Anterior cingulate cortex (tissue), 58 donors: ENCODE results near the gene LRRC36.

ENCODE experiments used
- DNase-seq, 58 donors: peaks; one replicate each; lab custom pipeline; 2025; lab: John Stamatoyannopoulos, UW

Gene LRRC36

GRCh38 chr16:67294171-67294757 is 32.4 kb upstream of the LRRC36 start:
- no peak for DNase-seq

- no peak for DNase-seq
Observed at GRCh38 chr16:67294938-67295361, 31.7 kb upstream of the LRRC36 start.

DNA sequence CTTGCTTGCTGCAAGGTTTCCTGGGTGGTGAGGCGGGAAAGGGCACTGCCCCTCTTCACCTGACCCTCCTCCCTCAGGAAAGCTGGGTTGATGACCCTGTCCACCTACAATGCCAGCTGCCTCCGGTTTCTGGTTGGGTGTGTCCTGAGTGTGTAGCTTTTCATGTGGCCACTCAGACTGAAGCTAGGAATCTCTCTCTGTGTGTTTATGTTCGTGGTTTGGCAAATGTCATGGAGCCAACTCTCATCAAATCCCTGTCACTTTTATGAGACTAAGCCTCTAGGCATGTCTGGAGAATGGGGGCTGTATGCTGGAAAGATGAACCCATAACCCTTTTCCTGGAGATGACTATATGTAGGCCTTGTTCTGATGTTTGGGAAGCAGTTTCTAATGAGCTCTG is 30.2 kb upstream of the LRRC36 start:
- DNase-seq = no peak

GRCh38 chr16:67298277-67298676 is 28.3 kb upstream of the LRRC36 start:
- no peak for DNase-seq

GRCh38 chr16:67299269-67299668 is 27.3 kb upstream of the LRRC36 start:
- DNase-seq = no peak

GRCh38 chr16:67301080-67301782 is 25.4 kb upstream of the LRRC36 start:
- DNase-seq = no peak

DNA sequence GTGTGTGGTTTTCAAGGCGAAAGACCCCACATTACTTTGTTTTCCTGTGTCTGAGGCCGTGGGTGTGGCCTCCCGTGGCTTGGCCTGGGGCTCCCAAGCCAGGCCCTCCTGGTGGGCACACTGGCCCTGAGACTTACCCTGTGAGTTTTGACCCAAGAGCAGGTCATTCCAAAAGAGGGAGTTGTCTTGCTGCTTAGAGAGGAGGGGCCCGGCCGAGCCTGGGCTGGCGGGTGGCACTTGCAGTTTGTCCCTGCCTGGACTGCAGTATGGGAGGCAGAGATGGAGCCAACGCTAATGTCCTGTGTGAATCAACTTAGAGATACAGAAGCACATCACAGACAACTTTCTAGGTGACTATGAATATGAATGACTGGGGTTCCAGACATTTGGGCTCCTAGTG is 24.5 kb upstream of the LRRC36 start:
- DNase-seq = no peak

- DNase-seq = no peak
Observed at GRCh38 chr16:67302970-67303369, 23.6 kb upstream of the LRRC36 start.

DNA sequence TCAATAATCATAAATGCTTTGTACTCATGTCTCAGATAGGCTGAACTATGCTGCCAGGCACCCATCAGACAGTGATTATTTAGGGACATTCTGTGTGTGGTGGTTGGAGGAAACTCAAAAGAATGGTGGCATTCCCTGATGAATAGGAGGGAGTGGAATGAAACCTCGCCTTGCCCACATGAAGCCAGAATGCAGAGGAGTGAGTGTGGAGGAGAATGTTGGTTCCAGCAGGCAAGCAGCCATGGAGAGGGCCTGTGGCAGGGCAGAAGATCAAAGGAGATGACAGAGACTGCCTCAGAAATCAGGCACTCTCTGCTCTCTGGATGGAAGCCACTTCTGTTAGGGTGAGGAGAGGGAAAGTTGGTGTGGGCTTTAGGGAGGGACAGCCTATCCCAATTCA is 22.6 kb upstream of the LRRC36 start:
- no peak for DNase-seq

- DNase-seq = no peak
Observed at GRCh38 chr16:67305216-67306071, 21.2 kb upstream of the LRRC36 start.

DNA sequence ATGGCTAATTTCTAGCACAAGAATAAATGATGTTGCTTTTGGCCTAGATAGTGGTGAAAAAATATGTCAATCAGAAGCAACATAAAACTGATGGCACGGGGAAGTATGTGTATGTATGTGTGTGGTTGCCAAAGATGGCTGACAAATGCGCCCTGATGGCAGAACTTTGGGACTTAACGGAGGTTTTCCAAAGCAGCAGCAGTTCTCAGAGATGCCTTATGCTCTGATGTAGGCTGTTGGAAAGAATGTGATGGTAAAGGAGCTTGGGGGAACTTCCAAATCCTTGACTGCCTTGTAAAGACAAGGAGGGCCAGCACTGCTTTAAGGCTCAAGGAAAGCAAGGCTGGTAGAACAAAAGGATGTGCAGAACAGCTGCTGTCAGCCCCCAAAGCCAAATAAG is 16.1 kb upstream of the LRRC36 start:
- no peak for DNase-seq

DNA sequence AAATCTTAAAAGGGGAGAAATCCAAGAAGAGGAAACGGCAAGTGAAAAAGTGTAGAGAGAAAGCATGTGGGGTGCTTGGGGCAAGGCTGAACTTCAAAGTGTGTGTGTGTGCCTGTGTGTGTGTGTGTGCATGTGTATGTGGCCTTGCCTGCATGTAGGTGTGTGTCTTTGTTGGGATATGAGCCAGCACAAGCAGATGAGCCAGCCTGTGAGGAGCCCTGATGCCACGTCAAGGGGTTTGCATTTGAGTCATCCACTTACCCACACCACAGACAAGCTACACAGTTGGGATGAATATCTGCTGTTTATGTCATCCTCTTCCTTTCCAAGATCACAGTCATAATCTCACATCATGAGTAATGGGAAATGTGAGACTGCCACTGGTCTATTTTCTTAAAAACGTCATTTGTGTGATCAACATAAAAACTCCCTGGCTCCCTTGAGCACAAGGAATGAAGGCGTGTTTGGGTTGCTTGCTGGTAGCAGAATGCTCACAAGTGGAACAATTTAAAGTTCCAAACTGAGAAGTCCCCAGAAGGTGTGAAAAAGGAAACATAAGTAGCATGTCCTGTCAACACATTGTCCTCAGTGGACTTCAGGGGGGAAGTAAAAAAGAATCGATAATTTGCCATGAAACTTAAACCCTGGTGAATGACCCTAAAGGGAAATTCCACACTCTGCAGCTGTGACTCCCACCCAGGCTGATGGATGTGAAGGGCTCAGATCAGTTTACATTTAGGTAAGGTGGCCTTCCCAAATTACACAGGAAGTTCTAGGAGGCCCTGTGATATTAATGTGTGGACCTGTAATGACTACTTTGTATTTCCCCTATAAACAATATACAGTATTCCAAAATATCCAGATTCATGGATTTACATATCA is 14.8 kb upstream of the LRRC36 start:
- DNase-seq = peak in 9 of 58 donors; percentile 3 to 30 (median 14)

GRCh38 chr16:67312719-67313118 is 13.9 kb upstream of the LRRC36 start:
- DNase-seq = no peak

- no peak for DNase-seq
Observed at GRCh38 chr16:67317853-67318252, 8.8 kb upstream of the LRRC36 start.

DNA sequence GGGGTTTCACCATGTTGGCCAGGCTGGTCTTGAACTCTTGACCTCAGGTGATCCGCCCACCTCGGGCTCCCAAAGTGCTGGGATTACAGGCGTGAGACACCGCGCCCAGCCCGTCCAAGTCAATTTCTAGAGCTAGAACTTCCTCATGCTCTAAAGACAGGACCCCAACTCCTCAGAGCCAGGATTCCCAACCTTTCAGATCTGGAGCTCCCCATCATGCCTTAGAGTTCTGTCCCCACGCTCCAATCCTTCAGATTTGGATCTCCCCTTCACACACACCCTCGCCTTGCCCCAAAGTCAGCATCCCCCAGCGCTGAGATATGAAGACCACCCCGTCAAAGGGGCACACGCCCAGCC is 522 bp upstream of the LRRC36 start:
- no peak for DNase-seq

DNA sequence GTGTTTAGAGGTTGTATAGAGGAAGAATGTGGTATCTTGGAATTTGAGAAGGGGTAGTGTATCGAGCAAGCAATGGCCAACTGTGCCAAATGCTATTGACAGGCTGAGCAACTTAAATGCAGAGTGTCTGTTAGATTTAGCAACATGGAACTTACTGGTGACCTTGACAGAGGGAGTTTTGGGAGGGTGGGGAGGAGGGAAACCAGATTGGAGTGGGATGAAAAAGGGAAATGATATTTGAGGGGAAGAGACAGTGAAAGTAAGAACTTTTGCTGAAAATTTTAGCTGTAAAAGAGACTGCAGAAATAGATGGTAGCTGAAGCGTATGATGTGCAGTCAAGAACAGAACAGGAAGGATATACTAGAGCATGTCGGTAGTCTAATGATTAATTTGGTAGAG is 1.1 kb downstream of the LRRC36 start:
- DNase-seq = peak in 1 of 58 donors; percentile 0

- DNase-seq = no peak
Observed at GRCh38 chr16:67329901-67330300, 3.3 kb downstream of the LRRC36 start.

DNA sequence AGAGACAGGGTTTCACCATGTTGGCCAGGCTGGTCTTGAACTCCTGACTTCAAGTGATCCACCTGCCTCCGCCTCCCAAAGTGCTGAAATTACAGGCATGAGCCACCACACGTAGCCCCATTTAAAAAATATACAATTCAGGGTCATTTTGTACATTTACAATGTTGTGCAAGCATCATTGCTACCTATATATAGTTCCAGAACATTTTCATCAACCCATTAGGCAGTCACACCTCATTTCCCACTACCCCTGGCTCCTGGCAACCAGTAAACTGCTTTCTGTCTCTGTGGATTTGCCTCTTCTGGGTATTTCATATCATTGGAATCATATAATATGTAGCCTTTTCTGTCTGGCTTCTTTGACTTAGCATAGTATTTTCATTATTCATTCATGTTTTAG is 6.7 kb downstream of the LRRC36 start:
- DNase-seq = no peak

GRCh38 chr16:67336116-67336515 is 9.5 kb downstream of the LRRC36 start:
- DNase-seq = no peak

DNA sequence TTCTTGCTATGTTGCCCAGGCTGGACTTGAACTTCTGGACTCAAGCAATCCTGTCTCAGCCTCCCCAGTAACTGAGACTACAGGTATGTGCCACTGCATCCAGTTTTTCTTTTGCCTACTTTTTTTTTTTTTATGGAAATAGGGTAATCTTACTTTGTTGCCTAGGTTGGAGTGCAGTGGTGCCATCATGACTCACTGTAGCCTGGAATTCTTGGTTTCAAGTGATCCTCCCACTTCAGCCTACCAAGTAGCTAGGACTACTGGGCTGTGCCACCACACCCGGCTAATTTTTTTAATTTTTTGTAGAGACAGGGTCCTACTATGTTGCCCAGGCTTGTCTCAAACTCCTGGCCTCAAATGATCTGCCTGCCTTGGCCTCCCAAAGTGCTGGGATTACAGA is 10.0 kb downstream of the LRRC36 start:
- DNase-seq = no peak

- no peak for DNase-seq
Observed at GRCh38 chr16:67339453-67339852, 12.8 kb downstream of the LRRC36 start.
